K562 (cell line): ENCODE data around the gene IP6K1.

Experiments used
- CTCF ChIP-seq, 3 experiments: IDR thresholded peaks in 2 of 3; conservative IDR thresholded peaks in 1 of 3; 2 replicates each; pipeline ENCODE4 v1.5.1; 2011 to 2012; ENCODE audit warnings: low read length in 3 of 3, mild to moderate bottlenecking in 3 of 3, control low read depth in 2 of 3, improper control_type of control experiment in 1 of 3, inconsistent platforms in 1 of 3, low read depth in 1 of 3, mixed read lengths in 1 of 3, moderate library complexity in 1 of 3; ENCODE audit not compliant: insufficient read depth in 2 of 3
- HDAC8 ChIP-seq: fragments of 450-650 bp; IDR thresholded peaks from 2 replicates; pipeline ENCODE4 v1.6.1; 2016; ENCODE audit warnings: mild to moderate bottlenecking, missing genetic modification characterization, moderate library complexity, missing compliant biosample characterization
- JUND ChIP-seq, 2 experiments: IDR thresholded peaks; 2 replicates in 1 of 2; 3 replicates in 1 of 2; pipeline ENCODE4 v1.6.1; 2011; ENCODE audit warnings: borderline replicate concordance in 2 of 2, low read depth in 2 of 2, low read length in 2 of 2, improper control_type of control experiment in 1 of 2, missing biosample characterization in 1 of 2, missing genetic modification characterization in 1 of 2, missing genetic modification reagents in 1 of 2
- POLR2A ChIP-seq: fragments of 450-650 bp; conservative IDR thresholded peaks from 2 replicates; pipeline ENCODE4 v1.6.1; 2016
- PTRF ChIP-seq: fragments of 450-650 bp; IDR thresholded peaks from 2 replicates; pipeline ENCODE4 v1.6.1; 2016; ENCODE audit warnings: mild to moderate bottlenecking, missing genetic modification characterization, missing compliant biosample characterization
- PURB ChIP-seq: sonication (generic); formaldehyde crosslinking; IDR thresholded peaks from 2 replicates; pipeline ENCODE4 v1.9.0; 2021; ENCODE audit warnings: low read depth, mild to moderate bottlenecking, missing genetic modification reagents
- SOX6 ChIP-seq: fragments of 450-650 bp; IDR thresholded peaks from 2 replicates; pipeline ENCODE4 v1.6.1; 2014; ENCODE audit warnings: mild to moderate bottlenecking
- ZNF12 ChIP-seq: sonication (generic); formaldehyde crosslinking; IDR thresholded peaks from 2 replicates; pipeline ENCODE4 v1.4.0; 2020; ENCODE audit warnings: mild to moderate bottlenecking, missing genetic modification reagents

- no peak for TF ChIP-seq PURB (CRISPR knock-in tag)
- TF ChIP-seq ZNF12 = no peak
- TF ChIP-seq CTCF (IDR thresholded peaks at IDR 0.05 in 2 of 3, conservative IDR thresholded peaks at IDR 0.05 in 1 of 3; ENCODE audit: insufficient read depth in 2 of 3, low read depth in 1 of 3, low read length in 3 of 3) = no peak
- no peak for TF ChIP-seq PTRF (tag)
- no peak for TF ChIP-seq SOX6
- no peak for TF ChIP-seq POLR2A
- no peak for TF ChIP-seq JUND (IDR thresholded peaks at IDR 0.05; ENCODE audit: borderline replicate concordance, low read depth, low read length)
- TF ChIP-seq JUND (tag; IDR thresholded peaks at IDR 0.05; ENCODE audit: borderline replicate concordance, low read depth, low read length) = no peak
- TF ChIP-seq HDAC8 (tag) = no peak
Observed at GRCh38 chr3:49704629-49705028, 81.7 kb downstream of the IP6K1 start.
